Measurements from ENCODE around the gene BEGAIN. TPM values are rescaled to one million over a fixed set of nuclear protein-coding genes. Genes with fewer than 3 reads are reported as not detected.

The BEGAIN gene
- total RNA-seq, 1 experiment from 2014 or later = 0.54 TPM

- no peaks in the 10 kb centered on the region for H3K9me3 Mint-ChIP-seq (ENCODE audit: unreplicated experiment)
- H3K27me3 Mint-ChIP-seq (ENCODE audit: insufficient read depth, unreplicated experiment) = peaks cover 34% of the 10 kb centered on the region
These were observed 5.3 kb upstream of the BEGAIN start for GRCh38 chr14:100592461-100592891.

DNA sequence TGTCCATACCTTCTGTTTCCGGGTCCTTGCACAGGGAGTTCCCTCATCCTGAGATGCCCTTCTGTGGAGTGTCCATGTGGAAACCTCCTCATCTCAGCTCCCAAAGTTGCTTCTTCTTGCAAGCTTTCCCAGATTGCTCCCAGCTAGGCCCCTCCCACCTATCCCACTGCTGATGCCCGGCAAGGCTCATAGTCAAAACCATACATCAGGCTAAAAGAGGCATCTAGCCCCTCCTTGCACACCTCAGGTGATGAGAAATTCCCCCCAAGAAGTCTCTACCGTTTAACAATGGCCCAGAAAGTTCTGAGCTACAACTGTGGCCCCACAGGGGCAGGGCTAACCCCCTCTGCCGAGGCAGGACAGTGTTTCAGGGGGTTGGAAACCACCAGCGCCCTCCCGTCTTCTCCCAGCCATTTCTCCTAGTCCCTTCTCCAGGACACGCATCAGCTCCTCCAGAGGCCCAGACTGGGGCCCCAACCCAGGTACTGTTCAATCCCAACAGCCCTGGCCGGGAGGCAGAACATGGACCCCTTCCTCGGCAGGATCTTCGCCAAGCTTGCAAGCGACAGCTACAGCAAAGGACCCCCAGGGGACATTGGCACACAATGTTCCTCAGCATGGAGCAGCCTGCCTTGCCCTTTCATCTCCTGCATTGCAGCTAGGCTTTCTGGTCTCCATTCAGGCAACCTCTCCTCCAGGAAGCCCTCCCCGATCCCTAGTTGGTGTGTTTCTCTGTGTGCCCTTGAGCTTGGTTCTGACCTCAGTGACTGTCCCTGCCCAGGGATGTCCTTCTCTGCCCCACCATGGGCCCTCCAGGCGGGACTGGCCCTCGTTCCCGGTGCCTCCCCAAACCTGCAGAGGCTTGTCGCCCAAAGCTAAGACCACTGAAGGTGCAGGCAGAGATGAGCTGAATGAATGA is 4.5 kb upstream of the BEGAIN start:
- ChIA-PET POLR2A (no interaction called here), CTCF (no interaction called here)
- DNase-seq = no peak
- TF ChIP-seq, protein P1, sequence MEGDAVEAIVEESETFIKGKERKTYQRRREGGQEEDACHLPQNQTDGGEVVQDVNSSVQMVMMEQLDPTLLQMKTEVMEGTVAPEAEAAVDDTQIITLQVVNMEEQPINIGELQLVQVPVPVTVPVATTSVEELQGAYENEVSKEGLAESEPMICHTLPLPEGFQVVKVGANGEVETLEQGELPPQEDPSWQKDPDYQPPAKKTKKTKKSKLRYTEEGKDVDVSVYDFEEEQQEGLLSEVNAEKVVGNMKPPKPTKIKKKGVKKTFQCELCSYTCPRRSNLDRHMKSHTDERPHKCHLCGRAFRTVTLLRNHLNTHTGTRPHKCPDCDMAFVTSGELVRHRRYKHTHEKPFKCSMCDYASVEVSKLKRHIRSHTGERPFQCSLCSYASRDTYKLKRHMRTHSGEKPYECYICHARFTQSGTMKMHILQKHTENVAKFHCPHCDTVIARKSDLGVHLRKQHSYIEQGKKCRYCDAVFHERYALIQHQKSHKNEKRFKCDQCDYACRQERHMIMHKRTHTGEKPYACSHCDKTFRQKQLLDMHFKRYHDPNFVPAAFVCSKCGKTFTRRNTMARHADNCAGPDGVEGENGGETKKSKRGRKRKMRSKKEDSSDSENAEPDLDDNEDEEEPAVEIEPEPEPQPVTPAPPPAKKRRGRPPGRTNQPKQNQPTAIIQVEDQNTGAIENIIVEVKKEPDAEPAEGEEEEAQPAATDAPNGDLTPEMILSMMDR (IDR thresholded peaks at IDR 0.05; ENCODE audit: insufficient read depth in 1 of 2, low read depth in 1 of 2, low read length in 1 of 2, severe bottlenecking in 1 of 2, unreplicated experiment in 1 of 2) = no peak
- Mint-ChIP-seq H3K27ac (ENCODE audit: unreplicated experiment) (no peak overlapping the region), H3K4me3 (ENCODE audit: unreplicated experiment) (no peak overlapping the region), H3K36me3 (ENCODE audit: insufficient read depth, unreplicated experiment) (no peaks in the 10 kb centered on the region), H3K9me3 (ENCODE audit: unreplicated experiment) (no peaks in the 10 kb centered on the region), H3K4me1 (ENCODE audit: low read depth, unreplicated experiment) (no peaks in the 10 kb centered on the region), H3K27me3 (ENCODE audit: insufficient read depth, unreplicated experiment) (peaks cover 34% of the 10 kb centered on the region)
- H3K27me3 ChIP-seq (replicated peaks; ENCODE audit: control insufficient read depth, insufficient read depth, low read length) = no peaks in the 10 kb centered on the region; the same call in none of the 2 replicates
- H3K4me1 ChIP-seq = no peaks in the 10 kb centered on the region
- H3K9me3 ChIP-seq = no peaks in the 10 kb centered on the region
- no peak overlapping the region for H3K4me3 ChIP-seq (ENCODE audit: low read depth, low read length)
- intact Hi-C loops (cut with micrococcal nuclease; ENCODE audit: unreplicated experiment) = no loop called here
- BruUV-seq (replicated peaks) = no TSS peak
- no peaks in the 10 kb centered on the region for H3K36me3 ChIP-seq (ENCODE audit: control insufficient read depth, insufficient read depth, low read length)

More at GRCh38 chr14:100592461-100592891, 5.3 kb upstream of the BEGAIN start:
- BruUV-seq (replicated peaks) = no TSS peak
- Histone ChIP-seq H3K36me3 (ENCODE audit: control insufficient read depth, insufficient read depth, low read length) (no peaks in the 10 kb centered on the region), H3K9me3 (no peaks in the 10 kb centered on the region), H3K27me3 (replicated peaks; ENCODE audit: control insufficient read depth, insufficient read depth, low read length) (no peaks in the 10 kb centered on the region; the same call in none of the 2 replicates), H3K4me3 (ENCODE audit: low read depth, low read length) (no peak overlapping the region), H3K4me1 (no peaks in the 10 kb centered on the region)
- intact Hi-C loops (cut with micrococcal nuclease; ENCODE audit: unreplicated experiment) = no loop called here
- ChIA-PET POLR2A (no interaction called here), CTCF (no interaction called here)
- no peak overlapping the region for H3K27ac Mint-ChIP-seq (ENCODE audit: unreplicated experiment)
- H3K4me1 Mint-ChIP-seq (ENCODE audit: low read depth, unreplicated experiment) = no peaks in the 10 kb centered on the region
- no peak for DNase-seq
- TF ChIP-seq, protein P1 (IDR thresholded peaks at IDR 0.05; ENCODE audit: insufficient read depth in 1 of 2, low read depth in 1 of 2, low read length in 1 of 2, severe bottlenecking in 1 of 2, unreplicated experiment in 1 of 2) = no peak
- no peaks in the 10 kb centered on the region for H3K36me3 Mint-ChIP-seq (ENCODE audit: insufficient read depth, unreplicated experiment)
- no peak overlapping the region for H3K4me3 Mint-ChIP-seq (ENCODE audit: unreplicated experiment)

GRCh38 chr14:100590726-100591452 is 3.7 kb upstream of the BEGAIN start:
- Mint-ChIP-seq H3K27ac (ENCODE audit: unreplicated experiment) (no peak overlapping the region), H3K9me3 (ENCODE audit: unreplicated experiment) (no peaks in the 10 kb centered on the region), H3K27me3 (ENCODE audit: insufficient read depth, unreplicated experiment) (peaks cover 34% of the 10 kb centered on the region), H3K36me3 (ENCODE audit: insufficient read depth, unreplicated experiment) (no peaks in the 10 kb centered on the region), H3K4me3 (ENCODE audit: unreplicated experiment) (no peak overlapping the region), H3K4me1 (ENCODE audit: low read depth, unreplicated experiment) (no peaks in the 10 kb centered on the region)
- Histone ChIP-seq H3K4me3 (ENCODE audit: low read depth, low read length) (no peak overlapping the region), H3K36me3 (ENCODE audit: control insufficient read depth, insufficient read depth, low read length) (no peaks in the 10 kb centered on the region), H3K9me3 (no peaks in the 10 kb centered on the region), H3K27me3 (replicated peaks; ENCODE audit: control insufficient read depth, insufficient read depth, low read length) (no peaks in the 10 kb centered on the region; the same call in none of the 2 replicates), H3K4me1 (no peaks in the 10 kb centered on the region)
- TF ChIP-seq, protein P1 (IDR thresholded peaks at IDR 0.05; ENCODE audit: insufficient read depth in 1 of 2, low read depth in 1 of 2, low read length in 1 of 2, severe bottlenecking in 1 of 2, unreplicated experiment in 1 of 2) = no peak
- CTCF ChIA-PET = no interaction called here
- BruUV-seq (replicated peaks) = no TSS peak
- intact Hi-C loops (cut with micrococcal nuclease; ENCODE audit: unreplicated experiment) = no loop called here
- no peak for DNase-seq
- POLR2A ChIA-PET = no interaction called here
